Panc1 (cell line): ENCODE results near the gene BEND4. TPM values are rescaled to one million over a fixed set of nuclear protein-coding genes. Genes with fewer than 3 reads are reported as not detected.

ENCODE experiments used
- ATAC-seq: fragments of 200-7000 bp; cut with Tn5 transposase; 2 replicates; pipeline ENCODE4 v1.9.1; 2020; ENCODE audit warnings: mild to moderate bottlenecking, moderate library complexity
- BruUV-seq: library from RNA; stranded (reverse); fragments of 400-500 nt; replicated peaks from 2 replicates; lab custom pipeline; 2021; lab: Mats Ljungman, UMichigan
- CTCF ChIA-PET: fragments of 300-600 bp; sonication (Branson Sonifier 250); formaldehyde crosslinking; loops from one replicate; lab custom pipeline; 2022; ENCODE audit warnings: antibody characterized with exemption; lab: Charles Lee
- POLR2A ChIA-PET: fragments of 300-600 bp; sonication (Branson Sonifier 250); formaldehyde crosslinking; loops from one replicate; lab custom pipeline; 2022; ENCODE audit warnings: antibody characterized with exemption; lab: Charles Lee
- DNase-seq: peaks from one replicate; pipeline ENCODE4 v3.0.0-alpha.2; 2010; ENCODE audit warnings: low read depth, low spot score
- H3K27ac ChIP-seq: 2 replicates; pipeline ENCODE4 v1.5.1; 2011; ENCODE audit warnings: mild to moderate bottlenecking, low read length, inconsistent platforms
- H3K27me3 ChIP-seq: fragments of 200-500 bp; sonication (Bioruptor generic); 2 replicates; pipeline ENCODE4 v1.6.0; 2014; ENCODE audit warnings: low read length, inconsistent platforms; ENCODE audit not compliant: control insufficient read depth, insufficient read depth
- H3K36me3 ChIP-seq: fragments of 200-500 bp; sonication (Bioruptor generic); 2 replicates; pipeline ENCODE4 v1.5.1; 2014; ENCODE audit warnings: inconsistent platforms, mild to moderate bottlenecking, low read length, moderate library complexity; ENCODE audit not compliant: control insufficient read depth, insufficient read depth
- H3K4me1 ChIP-seq: 2 replicates; pipeline ENCODE4 v1.5.1; 2011; ENCODE audit warnings: inconsistent platforms, mild to moderate bottlenecking, low read length, moderate library complexity; ENCODE audit not compliant: control insufficient read depth, insufficient read depth
- H3K4me3 ChIP-seq, 2 experiments: 2 replicates each; pipeline ENCODE4 v1.5.1; 2011 to 2012; ENCODE audit warnings: low read depth in 2 of 2, low read length in 2 of 2, mild to moderate bottlenecking in 2 of 2, inconsistent platforms in 1 of 2, moderate library complexity in 1 of 2
- H3K9me3 ChIP-seq: fragments of 200-500 bp; sonication (Bioruptor generic); 2 replicates; pipeline ENCODE4 v1.5.1; 2014; ENCODE audit warnings: low read depth, mild to moderate bottlenecking, inconsistent platforms, low read length, moderate library complexity; ENCODE audit not compliant: control insufficient read depth, insufficient read depth
- CTCF ChIP-seq: fragments of 450-650 bp; IDR thresholded peaks from 2 replicates; pipeline ENCODE4 v1.5.1; 2017; ENCODE audit warnings: mild to moderate bottlenecking
- POLR2AphosphoS5 ChIP-seq: IDR thresholded peaks from 2 replicates; pipeline ENCODE4 v1.6.1; 2012; ENCODE audit warnings: mild to moderate bottlenecking, low read depth, low read length, moderate library complexity
- REST ChIP-seq, 2 experiments: IDR thresholded peaks; 2 replicates each; pipeline ENCODE4 v1.6.1; 2011 to 2012; ENCODE audit warnings: low read depth in 2 of 2, control low read depth in 1 of 2, low read length in 1 of 2, mild to moderate bottlenecking in 1 of 2, moderate library complexity in 1 of 2; ENCODE audit not compliant: insufficient read depth in 1 of 2
- SIN3A ChIP-seq: IDR thresholded peaks from 2 replicates; pipeline ENCODE4 v1.6.1; 2012; ENCODE audit warnings: low read depth, mild to moderate bottlenecking, low read length, moderate library complexity, borderline replicate concordance; ENCODE audit not compliant: insufficient read depth
- TCF7L2 ChIP-seq: IDR thresholded peaks from 2 replicates; pipeline ENCODE4 v1.6.1; 2011; ENCODE audit warnings: mild to moderate bottlenecking, low read depth, low read length, inconsistent platforms
- in situ Hi-C: cut with HindIII; loops from 2 replicates; pipeline ENCODE4 v1.10.0; 2016; ENCODE audit warnings: low sequenced_read_pairs, low pct_unique_long_range_greater_than_20kb
- intact Hi-C: fragments of 100-400 bp; cut with micrococcal nuclease; formaldehyde crosslinking; loops from one replicate; pipeline ENCODE4 v1.10.0; 2022; ENCODE audit not compliant: unreplicated experiment
- total RNA-seq: library from RNA; stranded (reverse); gene quantifications from one replicate; pipeline ENCODE4 v1.2.1, GENCODE V29; 2021; ENCODE audit not compliant: unreplicated experiment

BEND4 gene
- total RNA-seq, 1 experiment from 2014 or later = 0.03 TPM

- intact Hi-C loops = no loop called here
- H3K27me3 ChIP-seq = peaks cover 3% of the 10 kb centered on the region; the same call in 1 of the 2 replicates
- no TSS peak for BruUV-seq
- H3K9me3 ChIP-seq = no peaks in the 10 kb centered on the region
- in situ Hi-C loops = no loop called here
- no peak overlapping the region for H3K4me3 ChIP-seq
- H3K36me3 ChIP-seq = no peaks in the 10 kb centered on the region
- ATAC-seq = no peak
- no peaks in the 10 kb centered on the region for H3K4me1 ChIP-seq
- no peak overlapping the region for H3K27ac ChIP-seq
- ChIA-PET CTCF (no interaction called here), POLR2A (no interaction called here)
- TF ChIP-seq REST (IDR thresholded peaks at IDR 0.05; ENCODE audit: insufficient read depth in 1 of 2, low read depth in 2 of 2, low read length in 1 of 2) (no peak), TCF7L2 (no peak), SIN3A (no peak), CTCF (no peak), POLR2AphosphoS5 (no peak)
- DNase-seq = no peak
These were observed 19.4 kb downstream of the BEND4 start for GRCh38 chr4:42133006-42133405.

DNA sequence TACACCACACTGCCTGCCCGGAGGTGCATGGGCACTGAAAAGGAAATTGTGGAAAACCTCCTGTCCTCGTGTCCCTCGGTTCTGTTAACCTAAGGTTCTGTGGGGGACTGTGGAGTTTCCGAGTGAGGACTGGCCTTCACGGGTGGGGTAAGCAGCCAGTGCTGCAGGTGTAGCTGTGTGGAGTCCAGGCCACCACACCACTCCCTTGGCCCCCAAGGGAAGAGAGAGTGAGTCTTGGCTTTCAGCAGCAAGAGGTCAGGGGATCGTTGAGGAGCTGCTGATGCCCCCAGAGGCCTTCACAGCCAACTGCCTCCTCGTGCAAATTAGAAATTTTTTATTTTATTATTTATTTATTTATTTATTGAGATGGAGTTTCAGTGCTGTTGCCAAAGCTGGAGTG lies 20.4 kb downstream of the BEND4 start:
- CTCF ChIA-PET = no interaction called here
- intact Hi-C loops (no loop called here), in situ Hi-C loops (no loop called here)
- Histone ChIP-seq H3K4me1 (no peaks in the 10 kb centered on the region), H3K9me3 (no peaks in the 10 kb centered on the region), H3K36me3 (no peaks in the 10 kb centered on the region), H3K27me3 (peaks cover 3% of the 10 kb centered on the region; the same call in 1 of the 2 replicates), H3K4me3 (no peak overlapping the region), H3K27ac (no peak overlapping the region)
- POLR2A ChIA-PET = interaction anchor here (0.7 kb wide), 1 partner anchor 58 kb away, joined by 3 read pairs; no protein-coding TSS in a partner anchor
- TF ChIP-seq CTCF = no peak
- no peak for TF ChIP-seq SIN3A
- TF ChIP-seq REST (IDR thresholded peaks at IDR 0.05; ENCODE audit: insufficient read depth in 1 of 2, low read depth in 2 of 2, low read length in 1 of 2) = no peak
- TF ChIP-seq POLR2AphosphoS5 = no peak
- TF ChIP-seq TCF7L2 = no peak
- ATAC-seq = no peak
- no peak for DNase-seq
- no TSS peak for BruUV-seq
